ENCODE results near the gene ZBTB18. TPM values are rescaled to one million over a fixed set of nuclear protein-coding genes. Genes with fewer than 3 reads are reported as not detected.
"Not testable (repeated sequence)": the region's sequence is repeated elsewhere in the genome, so short reads cannot be mapped to it uniquely, and the experiment has no call there.

Gene ZBTB18
- 515 TPM for total RNA-seq

- no peak for FAIRE-seq
- DNase-seq (ENCODE audit: low spot score in 2 of 2) = peak; percentile 38 to 53
Observed at GRCh38 chr1:244050835-244051444, at the start of gene ZBTB18. Gene ZBTB18, plus strand, starts transcription at chr1:244051283. Its CDS starts 149 bp downstream, at chr1:244051432.

- no peak for DNase-seq (ENCODE audit: low spot score in 2 of 2)
- FAIRE-seq = no peak
Observed at GRCh38 chr1:244002721-244003120, 48.4 kb upstream of the ZBTB18 start.

GRCh38 chr1:244005455-244005854 is 45.6 kb upstream of the ZBTB18 start:
- DNase-seq (ENCODE audit: low spot score in 2 of 2) (no peak), FAIRE-seq (no peak)

GRCh38 chr1:244006381-244006901 is 44.6 kb upstream of the ZBTB18 start:
- FAIRE-seq (no peak), DNase-seq (ENCODE audit: low spot score in 2 of 2) (no peak)

- DNase-seq (ENCODE audit: low spot score in 2 of 2) = no peak
- FAIRE-seq = no peak
Observed at GRCh38 chr1:244006961-244007360, 44.1 kb upstream of the ZBTB18 start.

GRCh38 chr1:244010191-244010590 is 40.9 kb upstream of the ZBTB18 start:
- DNase-seq (ENCODE audit: low spot score in 2 of 2) (no peak), FAIRE-seq (no peak)

- DNase-seq (ENCODE audit: low spot score in 2 of 2) = no peak
Observed at GRCh38 chr1:244010703-244011123, 40.4 kb upstream of the ZBTB18 start.

GRCh38 chr1:244011271-244011670 is 39.8 kb upstream of the ZBTB18 start:
- FAIRE-seq = no peak
- DNase-seq (ENCODE audit: low spot score in 2 of 2) = peak in 1 of 2 donors; percentile 14

More at GRCh38 chr1:244010703-244011123, 40.4 kb upstream of the ZBTB18 start:
- no peak for FAIRE-seq

- DNase-seq (ENCODE audit: low spot score in 2 of 2) = no peak
- FAIRE-seq = no peak
Observed at GRCh38 chr1:244011786-244012185, 39.3 kb upstream of the ZBTB18 start.

GRCh38 chr1:244012202-244012601 is 38.9 kb upstream of the ZBTB18 start:
- FAIRE-seq = no peak
- no peak for DNase-seq (ENCODE audit: low spot score in 2 of 2)

GRCh38 chr1:244013100-244013499 is 38.0 kb upstream of the ZBTB18 start:
- no peak for DNase-seq (ENCODE audit: low spot score in 2 of 2)
- FAIRE-seq = no peak

- DNase-seq (ENCODE audit: low spot score in 2 of 2); FAIRE-seq: not testable (repeated sequence)
Observed at GRCh38 chr1:244014862-244015261, 36.2 kb upstream of the ZBTB18 start.

GRCh38 chr1:244019982-244020485 is 31.0 kb upstream of the ZBTB18 start:
- no peak for FAIRE-seq
- DNase-seq (ENCODE audit: low spot score in 2 of 2) = no peak

- DNase-seq (ENCODE audit: low spot score in 2 of 2) (no peak), FAIRE-seq (no peak)
Observed at GRCh38 chr1:244021427-244021826, 29.7 kb upstream of the ZBTB18 start.

GRCh38 chr1:244022311-244022710 is 28.8 kb upstream of the ZBTB18 start:
- FAIRE-seq (no peak), DNase-seq (ENCODE audit: low spot score in 2 of 2) (no peak)

- FAIRE-seq (no peak), DNase-seq (ENCODE audit: low spot score in 2 of 2) (no peak)
Observed at GRCh38 chr1:244022864-244023440, 28.1 kb upstream of the ZBTB18 start.

GRCh38 chr1:244027491-244028145 is 23.5 kb upstream of the ZBTB18 start:
- FAIRE-seq = no peak
- no peak for DNase-seq (ENCODE audit: low spot score in 2 of 2)

- no peak for FAIRE-seq
- no peak for DNase-seq (ENCODE audit: low spot score in 2 of 2)
Observed at GRCh38 chr1:244028701-244029100, 22.4 kb upstream of the ZBTB18 start.

GRCh38 chr1:244029124-244029523 is 22.0 kb upstream of the ZBTB18 start:
- DNase-seq (ENCODE audit: low spot score in 2 of 2) (no peak), FAIRE-seq (no peak)

- no peak for DNase-seq (ENCODE audit: low spot score in 2 of 2)
- no peak for FAIRE-seq
Observed at GRCh38 chr1:244030481-244031040, 20.5 kb upstream of the ZBTB18 start.

GRCh38 chr1:244035358-244035757 is 15.7 kb upstream of the ZBTB18 start:
- DNase-seq (ENCODE audit: low spot score in 2 of 2) = no peak

More at GRCh38 chr1:244035358-244035757, 15.7 kb upstream of the ZBTB18 start:
- no peak for FAIRE-seq

Data from frontal cortex (tissue), 4 donors.